H9 (cell line): ENCODE results near the gene OPHN1. TPM values are rescaled to one million over a fixed set of nuclear protein-coding genes. Genes with fewer than 3 reads are reported as not detected.

Experiments
- DNase-seq: peaks from one replicate; pipeline ENCODE4 v3.0.0-alpha.2; 2017
- H2AFZ ChIP-seq: one replicate; pipeline ENCODE4 v1.6.1; 2013; ENCODE audit warnings: mild to moderate bottlenecking, low read length, control low read depth, moderate library complexity
- H2AK5ac ChIP-seq: 2 replicates; pipeline ENCODE4 v1.6.1; 2013; ENCODE audit warnings: low read length, control low read depth, mixed read lengths; ENCODE audit not compliant: insufficient read length
- H2BK120ac ChIP-seq: one replicate; pipeline ENCODE4 v1.6.1; 2013; ENCODE audit warnings: low read depth, mild to moderate bottlenecking, low read length, control low read depth, inconsistent platforms; ENCODE audit not compliant: poor library complexity, severe bottlenecking
- H2BK12ac ChIP-seq: 2 replicates; pipeline ENCODE4 v1.6.1; 2013; ENCODE audit warnings: low read length, control low read depth, mixed read lengths, low read depth; ENCODE audit not compliant: insufficient read length
- H2BK15ac ChIP-seq: 2 replicates; pipeline ENCODE4 v1.6.1; 2013; ENCODE audit warnings: low read depth, low read length, control low read depth
- H2BK20ac ChIP-seq: one replicate; pipeline ENCODE4 v1.6.1; 2013; ENCODE audit warnings: low read depth, mild to moderate bottlenecking, low read length, control low read depth, inconsistent platforms; ENCODE audit not compliant: poor library complexity, severe bottlenecking
- H2BK5ac ChIP-seq: 2 replicates; pipeline ENCODE4 v1.6.1; 2013; ENCODE audit warnings: low read length, control low read depth, mixed read lengths; ENCODE audit not compliant: insufficient read length
- H3K14ac ChIP-seq: 2 replicates; pipeline ENCODE4 v1.6.1; 2013; ENCODE audit warnings: low read length, control low read depth; ENCODE audit not compliant: insufficient read depth
- H3K18ac ChIP-seq: 2 replicates; pipeline ENCODE4 v1.6.1; 2013; ENCODE audit warnings: low read depth, mild to moderate bottlenecking, mixed read lengths, low read length, control low read depth; ENCODE audit not compliant: insufficient read length
- H3K23ac ChIP-seq: 2 replicates; pipeline ENCODE4 v1.6.1; 2013; ENCODE audit warnings: low read length, control low read depth, mixed read lengths, low read depth; ENCODE audit not compliant: insufficient read length
- H3K23me2 ChIP-seq: 2 replicates; pipeline ENCODE4 v1.6.1; 2013; ENCODE audit warnings: low read depth, mild to moderate bottlenecking, mixed read lengths, low read length, control low read depth; ENCODE audit not compliant: insufficient read length, poor library complexity, severe bottlenecking
- H3K27ac ChIP-seq: 2 replicates; pipeline ENCODE4 v1.5.1; 2013; ENCODE audit warnings: low read length, control low read depth, mixed read lengths, low read depth; ENCODE audit not compliant: insufficient read length
- H3K27me3 ChIP-seq: 2 replicates; pipeline ENCODE4 v1.6.1; 2013; ENCODE audit warnings: low read length, control low read depth, inconsistent platforms; ENCODE audit not compliant: insufficient read depth
- H3K4ac ChIP-seq: 2 replicates; pipeline ENCODE4 v1.6.1; 2013; ENCODE audit warnings: low read depth, mild to moderate bottlenecking, control low read depth, inconsistent platforms, low read length, moderate library complexity
- H3K4me1 ChIP-seq: 2 replicates; pipeline ENCODE4 v1.6.1; 2013; ENCODE audit warnings: low read length, control low read depth, inconsistent platforms; ENCODE audit not compliant: insufficient read depth
- H3K4me2 ChIP-seq: 2 replicates; pipeline ENCODE4 v1.6.1; 2013; ENCODE audit warnings: low read length, control low read depth, mixed read lengths; ENCODE audit not compliant: insufficient read length, insufficient read depth
- H3K56ac ChIP-seq: 2 replicates; pipeline ENCODE4 v1.6.1; 2013; ENCODE audit warnings: low read depth, mild to moderate bottlenecking, mixed read lengths, low read length, control low read depth; ENCODE audit not compliant: insufficient read length
- H3K79me1 ChIP-seq: 2 replicates; pipeline ENCODE4 v1.6.1; 2013; ENCODE audit warnings: low read depth, mild to moderate bottlenecking, moderate library complexity, low read length, control low read depth, inconsistent platforms; ENCODE audit not compliant: insufficient read depth, poor library complexity, severe bottlenecking
- H3K79me2 ChIP-seq: 2 replicates; pipeline ENCODE4 v1.6.1; 2013; ENCODE audit warnings: low read length, control low read depth, inconsistent platforms; ENCODE audit not compliant: insufficient read depth
- H3K9ac ChIP-seq: 2 replicates; pipeline ENCODE4 v1.6.1; 2013; ENCODE audit warnings: low read length, control low read depth, mixed read lengths; ENCODE audit not compliant: insufficient read length; ENCODE audit errors: extremely low read depth
- H3K9me3 ChIP-seq: one replicate; pipeline ENCODE4 v1.6.1; 2013; ENCODE audit warnings: low read depth, low read length, inconsistent platforms; ENCODE audit not compliant: control insufficient read depth
- H3T11ph ChIP-seq: one replicate; pipeline ENCODE4 v1.6.1; 2013; ENCODE audit warnings: mild to moderate bottlenecking, low read length, control low read depth, inconsistent platforms
- H4K20me1 ChIP-seq: one replicate; pipeline ENCODE4 v1.6.1; 2013; ENCODE audit not compliant: control insufficient read depth, insufficient read length, insufficient read depth
- H4K5ac ChIP-seq: 2 replicates; pipeline ENCODE4 v1.6.1; 2013; ENCODE audit warnings: low read depth, mild to moderate bottlenecking, mixed read lengths, low read length, control low read depth; ENCODE audit not compliant: insufficient read length
- H4K8ac ChIP-seq: replicated peaks from 2 replicates; pipeline ENCODE4 v1.6.1; 2013; ENCODE audit warnings: low read length, control low read depth, mixed read lengths, low read depth; ENCODE audit not compliant: insufficient read length
- H4K91ac ChIP-seq: 2 replicates; pipeline ENCODE4 v1.6.1; 2013; ENCODE audit warnings: low read depth, mild to moderate bottlenecking, moderate library complexity, mixed read lengths, low read length, control low read depth; ENCODE audit not compliant: insufficient read length
- H3K27ac Mint-ChIP-seq, 3 experiments: 2 replicates in 2 of 3; 3 replicates in 1 of 3; pipeline ENCODE4 v1.8.0; 2020 to 2021; ENCODE audit warnings: mixed read lengths in 3 of 3, mild to moderate bottlenecking in 1 of 3, moderate library complexity in 1 of 3
- H3K27me3 Mint-ChIP-seq: 2 replicates; pipeline ENCODE4 v1.8.0; 2021; ENCODE audit warnings: low read depth, mild to moderate bottlenecking, moderate library complexity, mixed read lengths
- H3K36me3 Mint-ChIP-seq, 3 experiments: 2 replicates in 2 of 3; 3 replicates in 1 of 3; pipeline ENCODE4 v1.8.0; 2020 to 2021; ENCODE audit warnings: low read depth in 3 of 3, mixed read lengths in 3 of 3; ENCODE audit not compliant: insufficient read depth in 1 of 3
- H3K4me1 Mint-ChIP-seq, 2 experiments: 2 replicates each; pipeline ENCODE4 v1.8.0; 2020; ENCODE audit warnings: mixed read lengths in 2 of 2
- H3K4me3 Mint-ChIP-seq, 2 experiments: 2 replicates in 1 of 2; 3 replicates in 1 of 2; pipeline ENCODE4 v1.8.0; 2020 to 2021; ENCODE audit warnings: mild to moderate bottlenecking in 2 of 2, mixed read lengths in 2 of 2, moderate library complexity in 1 of 2
- H3K9me3 Mint-ChIP-seq, 2 experiments: 2 replicates in 1 of 2; 3 replicates in 1 of 2; pipeline ENCODE4 v1.8.0; 2020; ENCODE audit warnings: mild to moderate bottlenecking in 2 of 2, mixed read lengths in 2 of 2, moderate library complexity in 1 of 2
- WGBS: extraction: QIAGEN DNeasy Blood & Tissue Kit; methylation state at CpG from one replicate; pipeline ENCODE4 v1.1.7; 2013; ENCODE audit warnings: missing lambda C conversion rate, low lambda C conversion rate, mixed read lengths; ENCODE audit not compliant: insufficient read length; ENCODE audit errors: extremely low coverage; 5-methylcytosine and 5-hydroxymethylcytosine counted together
- total RNA-seq: library from RNA; stranded (reverse); gene quantifications from 2 replicates; pipeline ENCODE4 v1.2.1, GENCODE V29; 2021
- TF ChIP-seq, protein P1 (sequence below): fragments of 200-600 bp; sonication (generic); conservative IDR thresholded peaks from 3 replicates; pipeline ENCODE4 v1.8.0; 2021; ENCODE audit warnings: antibody characterized with exemption, mild to moderate bottlenecking

OPHN1 gene
- total RNA-seq, 1 experiment from 2014 or later = 1.5 TPM

DNA sequence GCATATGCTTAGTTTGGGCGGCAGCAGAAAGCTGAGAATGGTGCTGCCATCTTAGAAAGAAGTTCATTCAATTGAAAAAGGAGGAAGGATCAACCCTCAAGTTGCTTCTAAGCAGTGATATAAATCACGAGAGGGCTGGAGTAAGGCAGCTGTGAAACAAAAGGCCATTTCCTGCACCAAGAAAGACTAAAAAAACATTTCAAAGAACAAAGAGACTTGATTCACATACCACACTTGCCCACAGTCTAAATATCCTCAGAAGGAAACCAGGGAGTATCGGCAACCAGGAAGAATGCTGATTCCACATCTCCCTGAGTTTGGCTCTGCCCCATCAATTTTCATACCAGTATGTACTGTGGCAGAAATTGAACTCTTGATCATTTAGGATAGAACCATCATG is 240.1 kb downstream of the OPHN1 start:
- no CpG with 5 or more reads among the region's 3 CpGs for WGBS

More for the DNA sequence above, 240.1 kb downstream of the OPHN1 start:
- no peak overlapping the region for H3T11ph ChIP-seq
- H4K91ac ChIP-seq = no peak overlapping the region
- no peak overlapping the region for H3K14ac ChIP-seq
- H3K36me3 Mint-ChIP-seq = peaks cover 0 to 2% (median 0%) of the 10 kb centered on the region in 3 experiments; a peak in 2 of 7 replicates
- H3K4ac ChIP-seq = no peak overlapping the region
- no peak overlapping the region for H3K4me2 ChIP-seq
- H3K4me1 Mint-ChIP-seq = peaks cover 6% of the 10 kb centered on the region in 2 experiments
- peaks cover 16% of the 10 kb centered on the region for H3K9me3 ChIP-seq
- H3K4me3 Mint-ChIP-seq = no peak overlapping the region
- H2AK5ac ChIP-seq = no peak overlapping the region
- H3K18ac ChIP-seq = no peak overlapping the region
- H3K27me3 ChIP-seq = no peaks in the 10 kb centered on the region
- H3K23me2 ChIP-seq = no peaks in the 10 kb centered on the region
- peaks cover 2% of the 10 kb centered on the region for H4K20me1 ChIP-seq
- no peaks in the 10 kb centered on the region for H3K4me1 ChIP-seq
- H2BK12ac ChIP-seq = no peak overlapping the region
- H2BK120ac ChIP-seq = no peak overlapping the region
- no peak overlapping the region for H3K9ac ChIP-seq
- H3K9me3 Mint-ChIP-seq = peaks cover 53 to 62% of the 10 kb centered on the region in 2 experiments
- no peak overlapping the region for H2AFZ ChIP-seq
- no peak overlapping the region for H2BK15ac ChIP-seq
- no peak overlapping the region for H3K56ac ChIP-seq
- TF ChIP-seq, protein P1, sequence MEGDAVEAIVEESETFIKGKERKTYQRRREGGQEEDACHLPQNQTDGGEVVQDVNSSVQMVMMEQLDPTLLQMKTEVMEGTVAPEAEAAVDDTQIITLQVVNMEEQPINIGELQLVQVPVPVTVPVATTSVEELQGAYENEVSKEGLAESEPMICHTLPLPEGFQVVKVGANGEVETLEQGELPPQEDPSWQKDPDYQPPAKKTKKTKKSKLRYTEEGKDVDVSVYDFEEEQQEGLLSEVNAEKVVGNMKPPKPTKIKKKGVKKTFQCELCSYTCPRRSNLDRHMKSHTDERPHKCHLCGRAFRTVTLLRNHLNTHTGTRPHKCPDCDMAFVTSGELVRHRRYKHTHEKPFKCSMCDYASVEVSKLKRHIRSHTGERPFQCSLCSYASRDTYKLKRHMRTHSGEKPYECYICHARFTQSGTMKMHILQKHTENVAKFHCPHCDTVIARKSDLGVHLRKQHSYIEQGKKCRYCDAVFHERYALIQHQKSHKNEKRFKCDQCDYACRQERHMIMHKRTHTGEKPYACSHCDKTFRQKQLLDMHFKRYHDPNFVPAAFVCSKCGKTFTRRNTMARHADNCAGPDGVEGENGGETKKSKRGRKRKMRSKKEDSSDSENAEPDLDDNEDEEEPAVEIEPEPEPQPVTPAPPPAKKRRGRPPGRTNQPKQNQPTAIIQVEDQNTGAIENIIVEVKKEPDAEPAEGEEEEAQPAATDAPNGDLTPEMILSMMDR = no peak
- no peak overlapping the region for H3K23ac ChIP-seq
- no peak overlapping the region for H3K27ac ChIP-seq
- no peaks in the 10 kb centered on the region for H3K79me2 ChIP-seq
- no peak overlapping the region for H2BK5ac ChIP-seq
- H3K27me3 Mint-ChIP-seq = no peaks in the 10 kb centered on the region
- no peak overlapping the region for H4K5ac ChIP-seq
- H2BK20ac ChIP-seq = no peak overlapping the region
- no peaks in the 10 kb centered on the region for H3K79me1 ChIP-seq
- no peak overlapping the region for H3K27ac Mint-ChIP-seq
- no peak overlapping the region for H4K8ac ChIP-seq
- no peak for DNase-seq
